Activated CD4-positive, alpha-beta T cell treated with anti-CD3 and anti-CD28 coated beads for 36 hours (primary cell): Measurements from ENCODE around the gene DPY19L1. TPM values are rescaled to one million over a fixed set of nuclear protein-coding genes. Genes with fewer than 3 reads are reported as not detected.
A peak's percentile ranks its signal among the peaks of the same experiment; 100 is the strongest.
"Not testable (repeated sequence)": the region's sequence is repeated elsewhere in the genome, so short reads cannot be mapped to it uniquely, and the experiment has no call there.

Source experiments
- ATAC-seq: fragments of 200-7000 bp; cut with Tn5 transposase; one replicate; pipeline ENCODE4 v1.10.0; 2021; ENCODE audit warnings: mild to moderate bottlenecking, moderate library complexity
- CTCF ChIA-PET: fragments of 350-600 bp; sonication (Branson Sonifier 250); formaldehyde crosslinking; loops from one replicate; lab custom pipeline; 2021; ENCODE audit warnings: antibody characterized with exemption; lab: Charles Lee
- POLR2A ChIA-PET: fragments of 350-600 bp; sonication (Branson Sonifier 250); formaldehyde crosslinking; loops from one replicate; lab custom pipeline; 2021; ENCODE audit warnings: antibody characterized with exemption, inconsistent platforms; lab: Charles Lee
- DNase-seq: peaks from one replicate; pipeline ENCODE4 v3.0.0-alpha.2; 2020
- H3K27ac Mint-ChIP-seq: one replicate; pipeline ENCODE4 v1.8.0; 2021; ENCODE audit warnings: mixed read lengths
- H3K27me3 Mint-ChIP-seq: one replicate; pipeline ENCODE4 v1.8.0; 2021; ENCODE audit warnings: mixed read lengths
- H3K36me3 Mint-ChIP-seq: one replicate; pipeline ENCODE4 v1.8.0; 2021; ENCODE audit warnings: low read depth, mixed read lengths
- H3K4me1 Mint-ChIP-seq: one replicate; pipeline ENCODE4 v1.8.0; 2021; ENCODE audit warnings: mixed read lengths
- H3K4me3 Mint-ChIP-seq: one replicate; pipeline ENCODE4 v1.8.0; 2021; ENCODE audit warnings: mild to moderate bottlenecking, moderate library complexity, mixed read lengths
- H3K9me3 Mint-ChIP-seq: one replicate; pipeline ENCODE4 v1.8.0; 2021; ENCODE audit warnings: low read depth, mixed read lengths
- intact Hi-C, 2 experiments: fragments of 100-400 bp; cut with DNase I in 1 of 2; cut with micrococcal nuclease in 1 of 2; formaldehyde crosslinking; loops; one replicate each; pipeline versions ENCODE4 v1.14.2 to v1.15.1; 2022 to 2024; cut with DNase I, micrococcal nuclease
- total RNA-seq, 2 experiments: library from RNA; stranded (reverse); gene quantifications; one replicate each; pipeline ENCODE4 v1.2.3, GENCODE V29; 2021

Gene DPY19L1
- total RNA-seq, 2 experiments from 2014 or later: 6.9 to 8.1 TPM

GRCh38 chr7:34916267-34916666, 121.0 kb downstream of the DPY19L1 start:
- POLR2A ChIA-PET: no interaction called here
- no peak overlapping the region for H3K4me3 Mint-ChIP-seq
- no peaks in the 10 kb centered on the region for H3K4me1 Mint-ChIP-seq
- peaks cover 21% of the 10 kb centered on the region for H3K27me3 Mint-ChIP-seq
- intact Hi-C loops: no loop called here
- no peaks in the 10 kb centered on the region for H3K36me3 Mint-ChIP-seq
- CTCF ChIA-PET: no interaction called here
- peaks cover 10% of the 10 kb centered on the region for H3K9me3 Mint-ChIP-seq
- no peak for ATAC-seq
- DNase-seq: no peak
- no peak overlapping the region for H3K27ac Mint-ChIP-seq

GRCh38 chr7:34912236-34912635, 125.0 kb downstream of the DPY19L1 start:
- ChIA-PET POLR2A (interaction anchor here (0.7 kb wide), 1 partner anchor 1373 kb away, joined by 3 read pairs; no protein-coding TSS in a partner anchor), CTCF (no interaction called here)
- Mint-ChIP-seq H3K4me1 (no peaks in the 10 kb centered on the region), H3K4me3 (no peak overlapping the region), H3K27ac (no peak overlapping the region), H3K27me3 (peaks cover 13% of the 10 kb centered on the region), H3K36me3 (no peaks in the 10 kb centered on the region), H3K9me3 (peaks cover 10% of the 10 kb centered on the region)
- ATAC-seq (no peak), DNase-seq (no peak)
- intact Hi-C loops: no loop called here

GRCh38 chr7:34906266-34906850, 130.9 kb downstream of the DPY19L1 start:
- H3K4me1 Mint-ChIP-seq, ATAC-seq, H3K27ac Mint-ChIP-seq: not testable (repeated sequence)

GRCh38 chr7:34904987-34905386, 132.3 kb downstream of the DPY19L1 start:
- ATAC-seq: no peak
- no peak for DNase-seq
- Mint-ChIP-seq H3K27ac (no peak overlapping the region), H3K9me3 (no peaks in the 10 kb centered on the region), H3K36me3 (no peaks in the 10 kb centered on the region), H3K4me3 (no peak overlapping the region), H3K27me3 (peaks cover 13% of the 10 kb centered on the region), H3K4me1 (no peaks in the 10 kb centered on the region)
- CTCF ChIA-PET: no interaction called here
- POLR2A ChIA-PET: no interaction called here
- intact Hi-C loops: loop anchor here in 1 of 2 experiments (5.0 kb wide), 1 partner anchor 132 kb away; the partner anchor contains the start of gene DPY19L1

More at GRCh38 chr7:34906266-34906850, 130.9 kb downstream of the DPY19L1 start:
- CTCF ChIA-PET: interaction anchor here (0.7 kb wide), 1 partner anchor 21 kb away, joined by 3 read pairs; no protein-coding TSS in a partner anchor
- intact Hi-C loops, POLR2A ChIA-PET, H3K9me3 Mint-ChIP-seq, DNase-seq, H3K36me3 Mint-ChIP-seq: not testable (repeated sequence)
- Mint-ChIP-seq H3K27me3 (peaks cover 13% of the 10 kb centered on the region), H3K4me3 (peak overlapping the region; percentile 35)

GRCh38 chr7:34903921-34904320, 133.4 kb downstream of the DPY19L1 start:
- H3K9me3 Mint-ChIP-seq, H3K36me3 Mint-ChIP-seq, ATAC-seq, H3K27ac Mint-ChIP-seq, DNase-seq, POLR2A ChIA-PET, H3K4me1 Mint-ChIP-seq, H3K4me3 Mint-ChIP-seq: not testable (repeated sequence)
- CTCF ChIA-PET: interaction anchor here (0.5 kb wide), 1 partner anchor 79 kb away, joined by 3 read pairs; no protein-coding TSS in a partner anchor
- peaks cover 13% of the 10 kb centered on the region for H3K27me3 Mint-ChIP-seq
- intact Hi-C loops: loop anchor here in 1 of 2 experiments (5.0 kb wide), 1 partner anchor 133 kb away; the partner anchor contains the start of gene DPY19L1

- H3K27ac Mint-ChIP-seq: no peak overlapping the region
- ChIA-PET CTCF (interaction anchor here (0.6 to 0.7 kb wide), 2 partner anchors 134 to 905 kb away, joined by 3 to 4 read pairs; no protein-coding TSS in a partner anchor), POLR2A (no interaction called here)
- ATAC-seq (no peak), DNase-seq (no peak)
- H3K9me3 Mint-ChIP-seq: no peaks in the 10 kb centered on the region
- intact Hi-C loops: loop anchor here in 1 of 2 experiments (5.0 kb wide), 1 partner anchor 135 kb away; the partner anchor contains the start of gene DPY19L1
- H3K4me1 Mint-ChIP-seq: no peaks in the 10 kb centered on the region
- no peak overlapping the region for H3K4me3 Mint-ChIP-seq
- no peaks in the 10 kb centered on the region for H3K36me3 Mint-ChIP-seq
- H3K27me3 Mint-ChIP-seq: peaks cover 15% of the 10 kb centered on the region
Measured at GRCh38 chr7:34902182-34902581, 135.1 kb downstream of the DPY19L1 start.

GRCh38 chr7:34900891-34901513, 136.3 kb downstream of the DPY19L1 start:
- Mint-ChIP-seq H3K4me1 (no peaks in the 10 kb centered on the region), H3K27ac (no peak overlapping the region), H3K9me3 (peaks cover 4% of the 10 kb centered on the region), H3K36me3 (no peaks in the 10 kb centered on the region), H3K27me3 (peaks cover 12% of the 10 kb centered on the region), H3K4me3 (no peak overlapping the region)
- ATAC-seq (peak; percentile 75), DNase-seq (peak; percentile 9)
- POLR2A ChIA-PET: no interaction called here
- intact Hi-C loops: loop anchor here in 1 of 2 experiments (5.0 kb wide), 1 partner anchor 136 kb away; the partner anchor contains the start of gene DPY19L1
- CTCF ChIA-PET: no interaction called here

- no peak overlapping the region for H3K4me3 Mint-ChIP-seq
- H3K27ac Mint-ChIP-seq: no peak overlapping the region
- ChIA-PET POLR2A (no interaction called here), CTCF (no interaction called here)
- H3K27me3 Mint-ChIP-seq: peaks cover 11% of the 10 kb centered on the region
- no peaks in the 10 kb centered on the region for H3K36me3 Mint-ChIP-seq
- ATAC-seq (no peak), DNase-seq (no peak)
- H3K9me3 Mint-ChIP-seq: peaks cover 15% of the 10 kb centered on the region
- intact Hi-C loops: loop anchor here in 1 of 2 experiments (10.0 kb wide), 1 partner anchor 60 kb away; no protein-coding TSS in a partner anchor
- no peaks in the 10 kb centered on the region for H3K4me1 Mint-ChIP-seq
Measured at GRCh38 chr7:34895202-34895601, 142.1 kb downstream of the DPY19L1 start.

- CTCF ChIA-PET: no interaction called here
- no peak for DNase-seq
- no peak overlapping the region for H3K27ac Mint-ChIP-seq
- H3K9me3 Mint-ChIP-seq: peaks cover 11% of the 10 kb centered on the region
- H3K27me3 Mint-ChIP-seq: peaks cover 15% of the 10 kb centered on the region
- H3K36me3 Mint-ChIP-seq: no peaks in the 10 kb centered on the region
- H3K4me1 Mint-ChIP-seq: no peaks in the 10 kb centered on the region
- no peak for ATAC-seq
- no peak overlapping the region for H3K4me3 Mint-ChIP-seq
- POLR2A ChIA-PET: no interaction called here
- intact Hi-C loops: loop anchor here in 1 of 2 experiments (10.0 kb wide), 1 partner anchor 55 kb away; no protein-coding TSS in a partner anchor
Measured at GRCh38 chr7:34889951-34890350, 147.3 kb downstream of the DPY19L1 start.

GRCh38 chr7:34886856-34887255, 150.4 kb downstream of the DPY19L1 start:
- POLR2A ChIA-PET: no interaction called here
- peaks cover 12% of the 10 kb centered on the region for H3K9me3 Mint-ChIP-seq
- DNase-seq (no peak), ATAC-seq (no peak)
- H3K27me3 Mint-ChIP-seq: peaks cover 11% of the 10 kb centered on the region
- CTCF ChIA-PET: no interaction called here
- peaks cover 4% of the 10 kb centered on the region for H3K36me3 Mint-ChIP-seq
- H3K4me1 Mint-ChIP-seq: no peaks in the 10 kb centered on the region
- H3K4me3 Mint-ChIP-seq: no peak overlapping the region
- no peak overlapping the region for H3K27ac Mint-ChIP-seq
- intact Hi-C loops: no loop called here

- peaks cover 13% of the 10 kb centered on the region for H3K9me3 Mint-ChIP-seq
- DNase-seq, H3K27me3 Mint-ChIP-seq, H3K4me1 Mint-ChIP-seq, H3K4me3 Mint-ChIP-seq, POLR2A ChIA-PET, H3K36me3 Mint-ChIP-seq, ATAC-seq, CTCF ChIA-PET, intact Hi-C loops, H3K27ac Mint-ChIP-seq: not testable (repeated sequence)
Measured at GRCh38 chr7:34883855-34884254, 153.4 kb downstream of the DPY19L1 start.
